HG03097 (cell line): ENCODE data around the gene CITED4.

Experiments
- ATAC-seq: cut with Tn5 transposase; IDR thresholded peaks from one replicate; pipeline ENCODE4 v1.9.1; 2021; ENCODE audit not compliant: unreplicated experiment, low FRiP score

The CITED4 gene

GRCh38 chr1:40817791-40818263 lies 44.3 kb downstream of the CITED4 start:
- ATAC-seq = no peak

- no peak for ATAC-seq
These were observed 46.7 kb downstream of the CITED4 start for GRCh38 chr1:40815420-40815819.
